NCI-H1436 treated with DMSO at 0.1 percent for 48 hours (cell line): ENCODE data around the gene HOXA10.

ENCODE experiments used
- DNase-seq: peaks from one replicate; lab custom pipeline; 2025; lab: John Stamatoyannopoulos, UW

The HOXA10 gene

GRCh38 chr7:27145165-27145913 is 28.8 kb downstream of the HOXA10 start:
- no peak for DNase-seq

- no peak for DNase-seq
Measured at GRCh38 chr7:27144781-27145164, 29.3 kb downstream of the HOXA10 start.

- no peak for DNase-seq
Measured at GRCh38 chr7:27143950-27144780, 30.0 kb downstream of the HOXA10 start.

- DNase-seq = no peak
Measured at GRCh38 chr7:27143023-27143949, 30.8 kb downstream of the HOXA10 start, which contains the start of gene HOXA5. HOXA5 (minus strand) TSS chr7:27143681; CDS start chr7:27143607, 74 bp downstream.

- DNase-seq = no peak
Measured at GRCh38 chr7:27142580-27143022, 31.5 kb downstream of the HOXA10 start.

- no peak for DNase-seq
Measured at GRCh38 chr7:27141923-27142579, 32.1 kb downstream of the HOXA10 start.

- DNase-seq = no peak
Measured at GRCh38 chr7:27141137-27141922, 32.8 kb downstream of the HOXA10 start.

- no peak for DNase-seq
Measured at GRCh38 chr7:27140126-27140857, 33.8 kb downstream of the HOXA10 start.

GRCh38 chr7:27139334-27140125 is 34.6 kb downstream of the HOXA10 start:
- no peak for DNase-seq

- DNase-seq = no peak
Measured at GRCh38 chr7:27138985-27139333, 35.2 kb downstream of the HOXA10 start.

- no peak for DNase-seq
Measured at GRCh38 chr7:27138472-27138871, 35.6 kb downstream of the HOXA10 start.

GRCh38 chr7:27137640-27138315 is 36.3 kb downstream of the HOXA10 start:
- DNase-seq = no peak

GRCh38 chr7:27134392-27134791 is 39.7 kb downstream of the HOXA10 start:
- no peak for DNase-seq

- no peak for DNase-seq
Measured at GRCh38 chr7:27133409-27134231, 40.5 kb downstream of the HOXA10 start.

GRCh38 chr7:27132978-27133377 is 41.1 kb downstream of the HOXA10 start:
- DNase-seq = no peak

- no peak for DNase-seq
Measured at GRCh38 chr7:27132214-27132613, 41.9 kb downstream of the HOXA10 start.

- no peak for DNase-seq
Measured at GRCh38 chr7:27131390-27131819, 42.7 kb downstream of the HOXA10 start.
